Caco-2 (cell line): ENCODE measurements around the gene DGKB. TPM values are rescaled to one million over a fixed set of nuclear protein-coding genes. Genes with fewer than 3 reads are reported as not detected.

ENCODE experiments used
- BruUV-seq: library from RNA; stranded (reverse); fragments of 400-500 nt; replicated peaks from 2 replicates; lab custom pipeline; 2021; lab: Mats Ljungman, UMichigan
- CTCF ChIA-PET: fragments of 300-600 bp; sonication (Branson Sonifier 250); formaldehyde crosslinking; loops from one replicate; lab custom pipeline; 2022; ENCODE audit warnings: antibody characterized with exemption; lab: Charles Lee
- POLR2A ChIA-PET: fragments of 300-600 bp; sonication (Branson Sonifier 250); formaldehyde crosslinking; loops from one replicate; lab custom pipeline; 2022; ENCODE audit warnings: antibody characterized with exemption; lab: Charles Lee
- DNase-seq, 2 experiments: peaks; one replicate each; pipeline versions ENCODE4 v3.0.0 to v3.0.0-alpha.2; 2020 to 2022
- H3K27me3 ChIP-seq: replicated peaks from 2 replicates; pipeline ENCODE4 v1.6.0; 2011; ENCODE audit warnings: low read length; ENCODE audit not compliant: control insufficient read depth, insufficient read depth
- H3K36me3 ChIP-seq: 2 replicates; pipeline ENCODE4 v1.5.1; 2011; ENCODE audit warnings: low read length; ENCODE audit not compliant: control insufficient read depth, insufficient read depth
- H3K4me1 ChIP-seq: fragments of 250-450 bp; sonication (Bioruptor Pico); 2 replicates; pipeline ENCODE4 v1.5.1; 2020; ENCODE audit warnings: mild to moderate bottlenecking
- H3K4me3 ChIP-seq: 2 replicates; pipeline ENCODE4 v1.5.1; 2011; ENCODE audit warnings: low read depth, mild to moderate bottlenecking, control low read depth, low read length
- H3K9me3 ChIP-seq: fragments of 250-450 bp; sonication (Bioruptor Pico); 2 replicates; pipeline ENCODE4 v1.5.1; 2020; ENCODE audit warnings: mild to moderate bottlenecking, moderate library complexity
- H3K27ac Mint-ChIP-seq: one replicate; pipeline ENCODE4 v1.8.0; 2022; ENCODE audit warnings: mixed read lengths; ENCODE audit not compliant: unreplicated experiment
- H3K27me3 Mint-ChIP-seq: one replicate; pipeline ENCODE4 v1.8.0; 2022; ENCODE audit warnings: mixed read lengths; ENCODE audit not compliant: insufficient read depth, unreplicated experiment
- H3K36me3 Mint-ChIP-seq: one replicate; pipeline ENCODE4 v1.8.0; 2022; ENCODE audit warnings: mild to moderate bottlenecking, mixed read lengths; ENCODE audit not compliant: insufficient read depth, unreplicated experiment
- H3K4me1 Mint-ChIP-seq: one replicate; pipeline ENCODE4 v1.8.0; 2022; ENCODE audit warnings: low read depth, mixed read lengths; ENCODE audit not compliant: unreplicated experiment
- H3K4me3 Mint-ChIP-seq: one replicate; pipeline ENCODE4 v1.8.0; 2022; ENCODE audit warnings: mild to moderate bottlenecking, moderate library complexity, mixed read lengths; ENCODE audit not compliant: unreplicated experiment
- H3K9me3 Mint-ChIP-seq: one replicate; pipeline ENCODE4 v1.8.0; 2022; ENCODE audit warnings: mixed read lengths; ENCODE audit not compliant: unreplicated experiment
- intact Hi-C: fragments of 100-400 bp; cut with micrococcal nuclease; formaldehyde crosslinking; loops from one replicate; pipeline ENCODE4 v1.10.0; 2022; ENCODE audit not compliant: unreplicated experiment
- total RNA-seq: library from RNA; stranded (reverse); gene quantifications from 2 replicates; pipeline ENCODE4 v1.2.3, GENCODE V29; 2022
- TF ChIP-seq, protein P1 (sequence below), 2 experiments: fragments of 200-600 bp in 1 of 2; IDR thresholded peaks; 1 replicate in 1 of 2; 2 replicates in 1 of 2; pipeline versions ENCODE4 v1.5.1 to v1.8.0; 2011 to 2022; ENCODE audit warnings: antibody characterized with exemption in 1 of 2, control low read depth in 1 of 2, inconsistent platforms in 1 of 2, low read depth in 1 of 2, low read length in 1 of 2, mild to moderate bottlenecking in 1 of 2, moderate library complexity in 1 of 2; ENCODE audit not compliant: insufficient read depth in 1 of 2, severe bottlenecking in 1 of 2, unreplicated experiment in 1 of 2

DGKB gene
- total RNA-seq, 1 experiment from 2014 or later = 0.39 TPM

DNA sequence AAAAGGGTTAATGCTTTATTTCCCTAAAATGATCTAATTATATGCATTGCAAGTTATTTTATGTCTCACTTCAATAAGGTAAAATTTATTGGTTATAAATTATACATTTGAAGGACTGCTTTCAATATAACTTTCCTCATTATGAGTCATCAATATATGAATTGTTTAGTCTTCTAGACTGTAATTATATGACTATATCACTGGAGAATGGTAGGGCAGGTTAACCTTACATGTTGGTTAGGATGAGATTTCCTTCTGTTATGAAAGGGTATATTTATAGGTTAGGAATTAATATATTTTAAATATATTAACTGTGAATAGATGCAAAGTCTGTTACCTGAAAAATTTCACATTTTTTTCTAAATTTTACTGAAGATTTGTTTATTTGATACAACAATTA lies 506.7 kb downstream of the DGKB start:
- Mint-ChIP-seq H3K36me3 (no peaks in the 10 kb centered on the region), H3K27ac (no peak overlapping the region), H3K4me3 (no peak overlapping the region), H3K9me3 (no peaks in the 10 kb centered on the region), H3K4me1 (no peaks in the 10 kb centered on the region), H3K27me3 (no peaks in the 10 kb centered on the region)
- H3K9me3 ChIP-seq = no peaks in the 10 kb centered on the region
- DNase-seq = no peak
- intact Hi-C loops = no loop called here
- H3K27me3 ChIP-seq = no peaks in the 10 kb centered on the region
- ChIA-PET CTCF (no interaction called here), POLR2A (no interaction called here)
- H3K36me3 ChIP-seq = no peaks in the 10 kb centered on the region
- no peak overlapping the region for H3K4me3 ChIP-seq
- H3K4me1 ChIP-seq = no peaks in the 10 kb centered on the region
- BruUV-seq = no TSS peak
- TF ChIP-seq, protein P1, sequence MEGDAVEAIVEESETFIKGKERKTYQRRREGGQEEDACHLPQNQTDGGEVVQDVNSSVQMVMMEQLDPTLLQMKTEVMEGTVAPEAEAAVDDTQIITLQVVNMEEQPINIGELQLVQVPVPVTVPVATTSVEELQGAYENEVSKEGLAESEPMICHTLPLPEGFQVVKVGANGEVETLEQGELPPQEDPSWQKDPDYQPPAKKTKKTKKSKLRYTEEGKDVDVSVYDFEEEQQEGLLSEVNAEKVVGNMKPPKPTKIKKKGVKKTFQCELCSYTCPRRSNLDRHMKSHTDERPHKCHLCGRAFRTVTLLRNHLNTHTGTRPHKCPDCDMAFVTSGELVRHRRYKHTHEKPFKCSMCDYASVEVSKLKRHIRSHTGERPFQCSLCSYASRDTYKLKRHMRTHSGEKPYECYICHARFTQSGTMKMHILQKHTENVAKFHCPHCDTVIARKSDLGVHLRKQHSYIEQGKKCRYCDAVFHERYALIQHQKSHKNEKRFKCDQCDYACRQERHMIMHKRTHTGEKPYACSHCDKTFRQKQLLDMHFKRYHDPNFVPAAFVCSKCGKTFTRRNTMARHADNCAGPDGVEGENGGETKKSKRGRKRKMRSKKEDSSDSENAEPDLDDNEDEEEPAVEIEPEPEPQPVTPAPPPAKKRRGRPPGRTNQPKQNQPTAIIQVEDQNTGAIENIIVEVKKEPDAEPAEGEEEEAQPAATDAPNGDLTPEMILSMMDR (IDR thresholded peaks at IDR 0.05; ENCODE audit: insufficient read depth in 1 of 2, low read depth in 1 of 2, low read length in 1 of 2, severe bottlenecking in 1 of 2, unreplicated experiment in 1 of 2) = no peak

DNA sequence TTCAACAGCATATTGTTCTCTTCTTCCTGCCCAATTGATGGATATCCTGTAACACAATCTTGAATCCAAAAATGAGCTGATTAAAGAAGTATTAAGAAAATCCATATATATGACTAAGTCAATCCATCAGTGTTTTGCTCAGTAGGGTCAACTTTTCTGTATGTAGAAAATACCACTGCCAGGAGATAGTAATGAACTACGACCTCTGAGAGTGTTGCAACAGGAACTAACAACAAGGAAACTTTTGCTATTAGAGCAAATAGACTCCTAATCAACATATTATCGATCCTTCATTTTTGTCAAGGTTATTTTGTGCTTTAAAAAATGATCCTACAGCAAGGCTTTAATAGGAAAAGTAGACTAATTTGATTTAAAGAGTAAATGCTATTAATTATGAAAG lies 507.8 kb downstream of the DGKB start:
- H3K9me3 Mint-ChIP-seq = no peaks in the 10 kb centered on the region
- Histone ChIP-seq H3K9me3 (no peaks in the 10 kb centered on the region), H3K4me1 (no peaks in the 10 kb centered on the region), H3K36me3 (no peaks in the 10 kb centered on the region), H3K27me3 (no peaks in the 10 kb centered on the region), H3K4me3 (no peak overlapping the region)
- H3K27me3 Mint-ChIP-seq = no peaks in the 10 kb centered on the region
- H3K4me1 Mint-ChIP-seq = no peaks in the 10 kb centered on the region
- CTCF ChIA-PET = no interaction called here
- no peak for DNase-seq
- intact Hi-C loops = no loop called here
- H3K36me3 Mint-ChIP-seq = no peaks in the 10 kb centered on the region
- TF ChIP-seq, protein P1 (IDR thresholded peaks at IDR 0.05; ENCODE audit: insufficient read depth in 1 of 2, low read depth in 1 of 2, low read length in 1 of 2, severe bottlenecking in 1 of 2, unreplicated experiment in 1 of 2) = no peak
- no peak overlapping the region for H3K4me3 Mint-ChIP-seq
- H3K27ac Mint-ChIP-seq = no peak overlapping the region
- BruUV-seq = no TSS peak
- POLR2A ChIA-PET = no interaction called here

DNA sequence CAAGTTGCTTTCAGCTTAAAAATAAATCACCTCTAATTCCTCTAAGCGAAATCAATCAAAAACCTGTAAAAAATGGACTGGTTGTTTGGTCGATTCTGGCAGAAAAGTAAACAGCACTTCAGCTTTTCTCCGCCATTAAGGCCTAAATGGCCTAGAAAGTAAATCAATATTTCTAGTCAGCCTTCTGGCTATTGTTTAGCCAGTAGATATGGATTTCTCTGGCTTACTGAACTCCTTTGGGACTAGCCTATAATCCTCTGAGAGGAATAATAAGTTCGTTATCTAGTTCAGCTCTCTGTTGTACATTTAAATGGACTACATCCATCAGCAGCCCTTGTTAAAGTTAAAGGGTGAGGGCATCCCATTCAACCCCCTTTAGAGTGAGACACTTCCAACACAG lies 513.0 kb downstream of the DGKB start:
- no TSS peak for BruUV-seq
- Histone ChIP-seq H3K27me3 (no peaks in the 10 kb centered on the region), H3K9me3 (no peaks in the 10 kb centered on the region), H3K4me1 (no peaks in the 10 kb centered on the region), H3K36me3 (no peaks in the 10 kb centered on the region), H3K4me3 (no peak overlapping the region)
- TF ChIP-seq, protein P1 (IDR thresholded peaks at IDR 0.05; ENCODE audit: insufficient read depth in 1 of 2, low read depth in 1 of 2, low read length in 1 of 2, severe bottlenecking in 1 of 2, unreplicated experiment in 1 of 2) = no peak
- Mint-ChIP-seq H3K4me3 (no peak overlapping the region), H3K27ac (no peak overlapping the region), H3K4me1 (no peaks in the 10 kb centered on the region), H3K9me3 (no peaks in the 10 kb centered on the region), H3K27me3 (no peaks in the 10 kb centered on the region), H3K36me3 (no peaks in the 10 kb centered on the region)
- intact Hi-C loops = no loop called here
- CTCF ChIA-PET = interaction anchor here (0.6 kb wide), 1 partner anchor 627 kb away, joined by 6 read pairs; no protein-coding TSS in a partner anchor
- POLR2A ChIA-PET = no interaction called here
- DNase-seq = no peak
